Umbilical cord (tissue), 2 donors: ENCODE data around the gene ZDHHC1. TPM values are rescaled to one million over a fixed set of nuclear protein-coding genes. Genes with fewer than 3 reads are reported as not detected.
"Not testable (repeated sequence)": the region's sequence is repeated elsewhere in the genome, so short reads cannot be mapped to it uniquely, and the experiment has no call there.

ENCODE experiments used
- DNase-seq: peaks from one replicate; pipeline ENCODE4 v3.0.0-alpha.2; 2015; ENCODE audit warnings: low spot score
- total RNA-seq: library from RNA; depleted of rRNA; stranded (reverse); fragments of >200 nt; gene quantifications from one replicate; pipeline ENCODE4 v1.2.3, GENCODE V29; 2014; ENCODE audit warnings: low replicate concordance; ENCODE audit not compliant: insufficient read depth

The ZDHHC1 gene
- total RNA-seq, 1 donor from 2014 or later = 5.3 TPM

- no peak for DNase-seq
These were observed 21.8 kb downstream of the ZDHHC1 start for GRCh38 chr16:67394155-67395104.

- DNase-seq = no peak
These were observed 22.5 kb downstream of the ZDHHC1 start for GRCh38 chr16:67393788-67394154.

DNA sequence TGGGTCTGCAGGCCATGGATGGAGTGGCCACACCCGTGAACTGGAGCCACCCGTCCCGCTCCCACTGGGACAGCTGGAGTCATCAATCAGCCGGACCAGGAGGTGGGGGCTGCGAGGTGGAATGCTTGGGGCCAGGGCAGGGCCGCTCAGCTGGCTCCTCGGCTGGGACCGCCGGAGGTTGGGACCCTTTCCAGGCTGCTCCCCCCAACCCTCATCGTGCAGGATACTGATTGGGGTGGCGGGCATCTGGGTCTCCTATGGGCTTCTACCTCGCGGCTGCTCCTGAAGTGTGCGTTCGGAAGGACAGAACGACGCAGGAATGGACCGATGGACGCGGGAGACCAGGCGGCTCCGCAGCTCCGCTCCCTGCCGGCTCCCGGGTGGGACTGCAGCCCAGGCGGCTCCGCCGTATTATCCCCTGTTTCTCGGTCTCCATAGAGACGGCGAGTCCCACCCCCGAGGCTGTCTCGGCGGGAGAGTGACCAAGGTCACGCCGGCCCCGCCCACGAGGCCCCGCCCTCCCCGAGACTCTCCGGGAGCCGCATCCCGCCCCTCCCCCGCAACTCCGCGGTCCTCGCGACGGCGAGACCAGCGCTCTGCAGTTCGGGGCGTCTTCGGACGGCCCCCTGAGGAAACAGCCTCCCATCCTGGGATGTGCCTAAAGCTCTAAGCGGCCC, 23.0 kb downstream of the ZDHHC1 start, which contains the start of gene TPPP3:
Gene TPPP3 (minus strand): TSS at position 388 of the 677 bp plus-strand sequence. CDS start 2,387 bp downstream, outside the sequence.
- peak; percentile 93 for DNase-seq

DNA sequence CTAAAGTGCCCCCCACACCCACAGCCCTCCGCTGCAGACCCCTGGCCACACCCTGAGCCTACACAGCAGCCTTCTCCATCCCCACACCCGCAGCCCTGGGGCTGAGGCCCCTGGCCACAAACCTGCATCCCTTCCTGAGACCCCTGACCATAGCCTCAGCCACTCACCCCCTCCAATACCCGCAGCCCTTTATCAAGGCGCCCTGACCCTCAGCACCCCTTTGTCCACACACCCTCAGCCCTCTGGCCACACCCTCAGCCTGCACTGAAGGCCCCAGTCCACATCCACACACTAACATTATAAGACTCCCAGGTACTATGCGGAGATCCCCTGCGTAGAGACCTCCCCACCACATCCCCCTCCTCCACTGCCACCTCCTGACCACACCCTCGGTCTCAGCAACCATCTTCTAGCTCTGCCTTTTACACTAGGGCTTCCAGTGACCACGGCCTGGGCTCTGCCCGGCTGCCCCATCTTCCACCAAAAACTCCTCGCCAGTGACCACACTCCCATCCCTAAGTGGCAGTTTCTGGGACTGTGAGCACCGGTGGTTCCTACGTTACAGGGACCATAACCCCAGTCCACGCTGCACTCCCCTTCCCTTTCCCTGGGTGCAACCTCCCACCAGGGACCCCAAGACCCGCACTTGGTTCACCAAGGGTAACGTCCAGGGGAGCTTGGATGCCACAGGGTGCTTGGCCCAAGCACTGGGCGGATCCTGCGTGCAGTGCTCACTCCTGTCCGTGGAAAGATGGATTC, 23.8 kb downstream of the ZDHHC1 start:
- DNase-seq = no peak

DNA sequence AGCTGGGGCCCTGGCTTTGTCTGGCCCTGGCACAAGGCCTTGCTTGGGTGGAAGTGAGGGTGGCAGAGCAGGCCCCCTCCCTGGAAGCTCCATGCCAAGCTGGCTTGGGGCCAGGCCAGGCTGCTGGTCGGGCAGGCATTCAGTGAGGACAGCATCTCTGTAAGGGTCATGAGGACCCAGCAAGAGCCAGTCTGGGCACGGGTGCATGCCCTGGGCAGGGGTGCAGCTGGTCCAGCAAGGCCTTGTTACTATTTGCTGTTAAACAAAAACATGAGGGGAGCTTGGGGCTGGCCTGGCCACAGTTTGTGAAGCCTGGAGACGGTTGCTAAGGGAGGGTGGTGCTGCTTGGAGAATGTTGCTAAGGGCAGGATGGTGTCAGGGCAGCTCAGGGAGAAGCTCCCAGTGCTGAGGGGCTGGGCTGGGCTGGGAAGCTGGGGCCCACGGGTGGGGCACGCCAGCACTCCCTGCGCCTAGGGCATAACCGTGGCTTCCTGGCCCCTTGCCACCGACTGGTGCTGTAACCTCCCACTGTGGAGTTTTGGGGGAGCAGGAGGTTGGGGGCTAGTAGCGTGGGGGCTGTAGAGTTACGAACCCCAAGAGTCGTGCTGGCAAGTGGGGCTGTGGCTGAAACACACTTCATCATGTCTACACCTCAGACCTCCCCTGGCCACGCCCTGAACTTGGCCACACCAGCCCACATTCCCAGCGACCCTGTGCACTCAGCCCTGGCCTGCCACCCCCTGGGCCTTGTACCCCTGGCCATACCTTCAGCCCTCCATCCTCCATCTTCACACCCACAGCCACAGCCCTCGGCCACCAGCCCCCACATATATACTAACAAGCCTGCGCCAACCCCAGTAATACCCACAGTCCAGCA, 24.6 kb downstream of the ZDHHC1 start:
- peak; percentile 46 for DNase-seq

DNA sequence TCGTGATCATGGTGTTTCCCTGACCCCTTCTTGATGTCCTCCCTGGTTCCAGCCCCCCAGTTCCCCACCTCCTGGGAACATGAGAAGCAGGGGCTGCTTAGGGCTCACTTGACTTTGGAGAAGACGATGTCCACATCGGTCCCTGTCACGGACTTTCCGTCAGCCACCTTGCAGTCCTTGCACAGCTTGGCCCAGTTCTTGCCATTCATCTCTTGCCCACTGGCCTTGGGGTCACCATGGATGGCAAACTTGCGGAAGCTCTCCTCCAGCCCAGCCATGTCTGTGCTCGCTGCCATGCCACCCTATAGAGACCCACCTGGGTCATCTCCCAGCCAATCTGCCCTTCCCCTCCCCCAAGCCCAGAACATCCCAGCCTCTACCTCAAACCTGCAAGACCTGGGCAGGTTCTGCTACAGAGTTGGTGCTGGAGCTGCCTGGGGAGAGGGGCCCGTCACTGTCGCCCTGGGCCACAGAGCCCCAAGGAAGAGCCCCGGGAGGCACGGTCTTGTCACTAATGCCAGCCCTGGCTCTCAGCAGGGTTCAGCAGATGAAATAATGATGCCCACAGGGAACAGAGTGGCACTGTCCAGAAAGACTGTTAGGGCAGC, 25.4 kb downstream of the ZDHHC1 start:
- DNase-seq = no peak

GRCh38 chr16:67389911-67390815, 26.1 kb downstream of the ZDHHC1 start:
- peak; percentile 41 for DNase-seq

DNA sequence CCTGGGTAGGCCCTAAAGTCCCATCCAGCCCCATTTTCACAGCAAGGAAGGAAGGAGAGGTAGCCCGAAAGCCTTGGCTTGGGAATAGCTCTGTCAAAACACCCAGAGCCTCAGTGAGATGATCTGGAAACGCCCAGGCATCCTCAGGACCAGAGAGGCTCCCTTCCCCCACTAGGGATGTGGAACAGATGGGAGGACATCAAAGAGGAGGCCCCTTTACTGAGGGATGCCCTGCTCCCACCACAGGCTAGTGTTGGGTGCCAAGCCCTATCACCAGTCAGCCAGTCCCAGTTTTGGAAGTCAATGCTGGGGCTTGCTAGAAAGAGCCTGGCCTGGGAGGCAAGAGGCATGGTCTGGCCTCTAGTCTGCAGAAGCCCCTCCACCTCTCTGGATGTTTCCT, 27.7 kb downstream of the ZDHHC1 start:
- DNase-seq = no peak

GRCh38 chr16:67388191-67388590, 28.1 kb downstream of the ZDHHC1 start:
- no peak for DNase-seq

- DNase-seq = no peak
These were observed 28.7 kb downstream of the ZDHHC1 start for GRCh38 chr16:67387479-67388079.

GRCh38 chr16:67386861-67387455, 29.3 kb downstream of the ZDHHC1 start:
- DNase-seq = no peak

GRCh38 chr16:67384778-67385510, 31.3 kb downstream of the ZDHHC1 start:
- no peak for DNase-seq

DNA sequence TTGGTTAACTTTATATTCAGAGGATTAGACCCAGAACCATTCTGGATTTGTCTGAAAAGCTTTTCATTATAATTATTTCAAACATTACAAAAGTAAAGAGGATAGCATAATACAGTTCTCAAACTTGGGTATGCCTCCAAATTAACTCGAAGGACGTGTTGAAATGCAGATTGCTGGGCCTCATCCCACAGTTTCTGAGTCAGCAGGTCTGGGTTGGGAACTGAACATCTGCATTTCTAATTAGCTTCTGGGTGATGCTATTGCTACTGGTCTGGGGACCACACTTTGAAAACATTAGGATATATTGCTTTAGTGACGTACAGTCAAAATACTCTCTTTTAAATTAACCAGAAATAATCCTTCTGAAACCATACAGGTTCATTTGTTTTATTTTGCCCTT, 33.0 kb downstream of the ZDHHC1 start:
- DNase-seq = no peak

DNA sequence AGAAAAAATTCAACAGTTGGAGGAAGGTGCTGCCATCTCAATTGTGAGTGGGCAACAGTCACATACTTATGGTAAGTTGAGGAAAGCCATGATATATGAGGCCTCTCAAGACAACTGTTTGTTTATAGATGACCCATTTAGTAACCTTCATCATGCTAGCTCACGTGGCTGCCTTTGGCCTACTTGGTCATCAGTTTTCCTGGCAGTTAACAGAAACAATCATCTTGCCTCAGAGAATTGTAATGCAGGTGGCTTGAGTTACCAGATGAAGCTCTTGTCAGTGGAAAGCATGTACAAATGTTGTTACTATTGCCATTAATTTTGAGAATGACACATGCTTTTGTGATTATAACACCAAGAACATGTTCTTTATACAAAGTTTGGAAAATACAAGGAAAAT, 37.6 kb downstream of the ZDHHC1 start:
- no peak for DNase-seq

DNA sequence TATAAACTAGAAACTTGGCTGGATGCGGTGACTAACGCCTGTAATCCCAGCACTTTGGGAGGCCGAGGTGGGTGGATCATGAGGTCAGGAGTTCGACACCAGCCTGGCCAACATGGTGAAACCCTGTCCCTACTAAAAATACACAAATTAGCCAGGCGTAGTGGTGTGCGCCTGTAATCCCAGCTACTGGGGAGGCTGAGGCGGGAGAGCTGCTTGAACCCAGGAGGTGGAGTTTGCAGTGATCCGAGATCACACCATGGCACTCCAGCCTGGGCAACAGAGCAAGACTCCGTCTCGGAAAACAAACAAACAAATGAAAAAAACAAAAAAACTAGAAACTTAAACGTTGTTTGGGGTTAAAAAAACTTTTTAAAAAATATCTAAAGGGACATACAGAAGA, 40.3 kb downstream of the ZDHHC1 start:
- DNase-seq = not testable (repeated sequence)

- DNase-seq = peak; percentile 46
These were observed 43.6 kb downstream of the ZDHHC1 start for GRCh38 chr16:67372664-67373063.

GRCh38 chr16:67370661-67371060, 45.6 kb downstream of the ZDHHC1 start:
- DNase-seq = no peak
